Stimulated activated CD8-positive, alpha-beta memory T cell treated with anti-CD3 and anti-CD28 coated beads, Interleukin-2, amount 100 ng/mL, for 48 hours (primary cell): ENCODE measurements around the gene ABCA9.
"Not testable (repeated sequence)": the region's sequence is repeated elsewhere in the genome, so short reads cannot be mapped to it uniquely, and the experiment has no call there.

Source experiments
- DNase-seq, 2 donors: peaks; one replicate each; pipeline ENCODE4 v3.0.0-alpha.2; 2020; ENCODE audit warnings: low read depth in 2 of 2

ABCA9 gene

GRCh38 chr17:68955181-68955841, 105.4 kb downstream of the ABCA9 start, which contains the start of gene ABCA8:
TSS of gene ABCA8 (minus strand) at chr17:68955392. CDS start at chr17:68942034, 13,358 bp downstream.
- no peak for DNase-seq

DNA sequence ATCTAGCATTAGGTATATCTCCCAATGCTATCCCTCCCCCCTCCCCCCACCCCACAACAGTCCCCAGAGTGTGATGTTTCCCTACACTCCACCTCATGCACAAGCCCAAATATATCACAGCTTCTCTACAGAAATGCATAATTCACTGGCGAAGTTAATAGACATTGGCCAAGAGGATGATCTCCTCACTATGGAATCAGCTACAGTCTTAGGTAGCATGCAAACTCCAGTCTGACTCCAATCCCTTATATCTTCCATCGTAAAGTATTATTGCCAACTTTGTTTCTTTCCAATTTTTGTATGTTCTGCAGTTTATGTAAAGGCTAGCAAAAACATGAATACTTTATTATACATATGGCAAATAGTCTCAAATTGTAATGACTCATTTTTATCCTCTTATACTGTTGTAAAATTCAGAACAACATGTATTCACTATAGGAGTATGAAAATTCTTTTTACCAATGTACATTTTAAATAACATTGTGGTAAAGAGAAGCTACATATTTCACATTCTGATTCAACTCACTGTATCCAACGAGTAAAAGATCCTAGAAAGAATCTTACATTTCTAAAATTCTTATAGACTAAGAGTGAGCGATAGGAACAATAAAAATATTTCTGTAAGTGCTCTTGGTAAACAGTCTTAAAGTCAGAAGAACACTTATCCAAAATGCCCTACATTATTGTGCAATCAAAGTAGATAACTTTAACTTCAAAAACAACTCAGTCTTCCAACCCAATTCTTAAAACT, 106.4 kb downstream of the ABCA9 start:
- no peak for DNase-seq

DNA sequence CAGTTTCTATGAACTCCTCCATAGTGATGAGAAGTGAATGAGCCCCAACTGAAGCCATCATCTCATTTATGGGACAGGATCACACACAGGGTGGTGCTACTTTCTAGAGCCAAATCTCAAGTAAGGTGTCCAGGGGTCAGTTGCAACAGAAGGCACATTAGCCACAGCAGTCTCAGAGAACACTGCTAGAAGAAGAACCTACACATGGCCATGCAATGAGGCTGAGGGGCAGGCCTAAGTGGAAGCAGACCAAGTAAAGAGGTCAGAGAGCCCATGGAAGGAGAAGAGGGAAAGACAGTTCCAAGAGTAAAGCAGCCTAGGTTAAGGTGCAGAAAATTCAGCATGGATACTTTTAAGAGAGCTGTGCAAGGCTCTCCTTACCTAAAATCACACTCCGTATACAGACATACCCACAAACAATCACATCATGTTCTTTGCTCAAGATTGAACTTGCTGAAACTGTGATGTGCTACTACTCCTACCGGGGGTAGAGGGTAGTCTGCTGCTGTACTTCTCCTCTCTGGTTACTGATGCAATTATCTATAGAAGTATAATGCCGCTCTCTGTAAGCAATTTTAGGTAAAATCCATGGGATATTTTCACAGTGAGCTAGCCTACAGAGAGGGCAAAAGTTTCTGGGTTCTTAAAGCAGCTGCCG, 107.3 kb downstream of the ABCA9 start:
- DNase-seq: no peak

GRCh38 chr17:68950725-68951124, 110.0 kb downstream of the ABCA9 start:
- no peak for DNase-seq

GRCh38 chr17:68947868-68948267, 112.9 kb downstream of the ABCA9 start:
- DNase-seq: not testable (repeated sequence)

- DNase-seq: no peak
These were observed 116.2 kb downstream of the ABCA9 start for GRCh38 chr17:68944435-68945035.

DNA sequence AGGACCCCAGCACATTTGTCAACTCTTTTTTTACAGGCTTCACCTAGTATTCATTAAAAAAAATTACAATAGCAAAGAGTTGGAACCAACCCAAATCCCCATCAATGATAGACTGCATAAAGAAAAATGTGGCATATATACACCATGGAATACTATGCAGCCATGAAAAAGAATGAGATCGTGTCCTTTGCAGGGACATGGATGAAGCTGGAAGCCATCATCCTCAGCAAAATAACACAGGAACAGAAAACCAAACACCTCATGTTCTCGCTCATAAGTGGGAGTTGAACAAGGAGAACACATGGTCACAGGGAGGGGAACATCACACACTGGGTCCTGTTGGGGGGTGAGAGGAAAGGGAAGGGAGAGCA, 116.9 kb downstream of the ABCA9 start:
- DNase-seq: not testable (repeated sequence)

DNA sequence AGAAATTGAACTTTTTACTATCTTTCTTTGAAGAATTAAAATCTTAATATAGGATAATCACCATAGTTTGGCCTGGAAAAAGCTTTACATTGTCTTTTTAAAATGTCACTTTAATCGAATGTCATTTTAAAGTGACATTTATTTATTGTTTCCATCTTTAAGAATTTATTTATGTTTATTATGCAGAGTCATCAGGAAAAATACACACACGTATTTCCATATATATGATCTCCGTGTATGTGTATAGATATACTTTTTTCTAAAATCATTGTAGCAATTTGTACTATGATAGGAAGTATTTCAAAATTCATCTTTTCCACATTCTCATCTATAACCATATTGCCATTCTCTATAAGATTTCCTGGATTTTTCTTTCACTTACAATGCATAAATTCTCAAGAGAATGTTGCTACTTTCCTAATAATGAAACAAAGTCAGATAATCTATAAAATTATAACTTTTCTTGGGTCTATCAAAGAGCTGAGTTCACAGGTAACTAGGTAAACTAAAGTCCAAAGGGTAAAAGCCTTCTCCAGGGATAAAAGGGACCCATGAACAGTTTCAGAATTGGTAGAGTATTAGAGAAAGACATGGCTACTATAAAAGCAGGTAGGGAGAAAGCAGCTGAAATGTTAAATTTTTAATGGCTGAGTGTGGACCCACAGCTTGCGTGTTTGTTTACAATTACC, 117.5 kb downstream of the ABCA9 start:
- DNase-seq: no peak

GRCh38 chr17:68942389-68942788, 118.3 kb downstream of the ABCA9 start:
- no peak for DNase-seq

GRCh38 chr17:68941761-68942160, 119.0 kb downstream of the ABCA9 start:
- no peak for DNase-seq

DNA sequence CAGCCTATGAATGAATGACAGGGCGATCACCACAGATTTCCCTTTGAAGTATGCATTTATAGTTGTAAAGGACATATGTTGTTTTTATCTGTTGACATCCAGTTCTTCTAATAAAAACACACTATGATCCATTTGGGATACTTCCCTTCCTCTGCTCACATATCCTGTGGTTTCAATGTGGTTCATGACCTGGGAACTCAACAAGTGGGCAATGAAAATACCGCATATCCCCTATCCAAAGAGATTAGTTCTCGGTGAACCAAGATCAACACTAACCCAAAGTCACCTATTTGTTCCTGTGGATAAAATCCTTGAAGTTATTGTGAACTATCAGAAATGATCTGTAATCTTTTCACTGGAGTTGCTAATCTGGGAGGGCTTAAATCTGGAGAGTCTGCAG, 121.5 kb downstream of the ABCA9 start:
- no peak for DNase-seq

DNA sequence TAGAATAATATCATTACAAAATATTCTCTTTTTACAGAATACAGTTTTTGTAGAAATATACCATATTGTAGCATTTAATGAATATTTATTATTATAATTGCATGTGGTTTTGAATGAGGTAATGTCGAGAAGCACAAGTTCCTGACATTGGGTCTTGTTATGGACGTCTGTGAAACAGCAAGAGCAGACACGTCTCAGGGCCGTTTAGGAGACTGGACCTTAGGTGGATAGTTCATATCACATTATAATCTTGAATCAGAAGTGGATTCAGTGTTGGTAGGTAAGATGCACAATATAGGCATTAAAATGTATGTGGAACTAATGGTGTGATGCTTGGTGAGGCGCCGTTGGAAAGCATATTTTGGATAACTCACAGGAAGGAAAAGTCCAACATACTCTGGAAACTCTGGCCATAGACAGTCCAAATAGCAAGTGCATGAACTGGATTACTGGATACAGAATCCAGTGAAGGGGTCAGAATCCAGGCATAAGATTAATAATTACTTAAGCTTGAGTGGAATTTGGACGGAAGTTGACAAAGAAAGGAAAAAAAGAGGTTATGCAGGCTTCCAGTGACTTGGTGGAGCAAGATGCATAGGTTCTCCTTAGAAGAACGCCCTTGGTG, 122.7 kb downstream of the ABCA9 start:
- no peak for DNase-seq

GRCh38 chr17:68927516-68927915, 133.2 kb downstream of the ABCA9 start:
- DNase-seq: no peak

GRCh38 chr17:68924793-68925720, 135.7 kb downstream of the ABCA9 start:
- no peak for DNase-seq
